Eye (tissue), 1 donor: ENCODE data around the gene TRIM51G.
"Not testable (repeated sequence)": the region's sequence is repeated elsewhere in the genome, so short reads cannot be mapped to it uniquely, and the experiment has no call there.

Source experiments
- DNase-seq: peaks from one replicate; pipeline ENCODE4 v3.0.0-alpha.2; 2015

Gene TRIM51G, protein sequence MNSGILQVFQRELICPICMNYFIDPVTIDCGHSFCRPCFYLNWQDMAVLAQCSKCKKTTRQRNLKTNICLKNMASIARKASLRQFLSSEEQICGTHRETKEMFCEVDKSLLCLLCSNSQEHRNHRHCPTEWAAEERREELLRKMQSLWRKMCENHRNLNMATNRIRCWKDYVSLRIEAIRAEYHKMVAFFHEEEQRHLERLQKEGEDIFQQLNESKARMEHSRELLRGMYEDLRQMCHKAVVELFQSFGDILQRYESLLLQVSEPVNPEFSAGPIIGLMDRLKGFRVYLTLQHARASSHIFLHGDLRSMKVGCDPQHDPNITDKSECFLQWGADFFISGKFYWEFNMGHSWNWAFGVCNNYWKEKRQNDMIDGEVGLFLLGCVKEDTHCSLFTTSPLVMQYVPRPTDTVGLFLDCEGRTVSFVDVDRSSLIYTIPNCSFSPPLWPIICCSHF

DNA sequence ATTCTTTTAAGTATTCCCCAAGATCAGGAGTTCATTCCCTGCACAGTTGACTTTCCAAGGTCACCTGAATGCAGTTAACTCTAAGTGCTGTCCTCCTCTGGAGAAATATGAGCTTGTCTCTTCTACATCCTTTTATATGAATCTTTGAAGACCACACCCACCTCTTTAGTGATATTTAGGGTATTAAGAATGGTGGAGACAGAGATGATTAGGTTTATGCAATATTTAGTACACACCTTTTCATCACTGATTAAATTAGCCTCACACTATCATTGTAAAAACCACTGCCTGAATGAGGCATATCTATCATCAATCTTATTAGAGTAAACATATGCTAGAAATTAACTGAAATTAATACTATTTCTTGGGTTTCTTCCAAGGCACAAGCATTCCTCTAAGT, at the start of gene TRIM51G:
TSS of gene TRIM51G (minus strand) at position 101 of the 400 bp plus-strand sequence. CDS start 2,190 bp downstream, outside the sequence.
- DNase-seq, result not testable (repeated sequence)

DNA sequence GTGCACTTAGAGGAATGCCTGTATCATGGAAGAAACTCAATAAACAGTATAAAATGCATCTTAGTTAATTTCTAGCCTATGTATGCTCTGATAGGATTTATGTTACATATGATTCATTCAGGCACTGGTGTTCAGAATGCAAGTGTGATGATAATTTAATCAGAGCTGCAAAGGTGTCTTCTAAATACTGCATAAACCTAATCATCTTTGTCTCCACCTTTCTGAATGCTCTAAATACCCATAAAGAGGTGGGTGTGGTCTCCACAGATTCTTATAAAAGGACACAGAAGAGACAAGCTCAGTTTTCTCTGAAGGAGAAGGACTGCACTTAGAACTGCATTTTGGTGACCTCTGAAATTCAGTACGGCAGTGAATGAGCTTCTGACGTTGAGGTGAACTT, 44.8 kb upstream of the TRIM51G start, which contains the start of gene TRIM49B:
TSS of gene TRIM49B (plus strand) at position 301 of the 400 bp plus-strand sequence. CDS start 2,777 bp downstream, outside the sequence.
- not testable (repeated sequence) for DNase-seq

DNA sequence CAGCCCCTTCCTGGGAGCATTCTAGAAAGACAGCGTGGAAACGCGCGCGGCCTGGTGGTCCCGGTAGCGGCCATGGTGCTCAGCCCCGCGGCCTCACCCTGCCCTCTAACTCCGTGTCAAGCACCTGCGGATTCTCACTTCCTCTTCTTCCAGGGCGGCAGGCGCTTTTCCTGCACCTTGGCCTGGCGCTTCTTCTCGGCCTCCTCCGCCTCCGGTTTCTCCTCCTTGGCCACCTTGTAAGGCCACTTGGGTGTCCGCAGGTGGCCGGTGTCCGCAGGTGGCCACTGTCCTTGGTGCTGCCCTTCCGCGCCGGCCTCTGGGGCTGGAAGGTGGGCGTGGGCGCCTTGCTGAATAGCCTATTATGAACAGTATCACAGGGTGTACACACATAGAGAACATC, 15.1 kb downstream of the TRIM51G start:
- not testable (repeated sequence) for DNase-seq

DNA sequence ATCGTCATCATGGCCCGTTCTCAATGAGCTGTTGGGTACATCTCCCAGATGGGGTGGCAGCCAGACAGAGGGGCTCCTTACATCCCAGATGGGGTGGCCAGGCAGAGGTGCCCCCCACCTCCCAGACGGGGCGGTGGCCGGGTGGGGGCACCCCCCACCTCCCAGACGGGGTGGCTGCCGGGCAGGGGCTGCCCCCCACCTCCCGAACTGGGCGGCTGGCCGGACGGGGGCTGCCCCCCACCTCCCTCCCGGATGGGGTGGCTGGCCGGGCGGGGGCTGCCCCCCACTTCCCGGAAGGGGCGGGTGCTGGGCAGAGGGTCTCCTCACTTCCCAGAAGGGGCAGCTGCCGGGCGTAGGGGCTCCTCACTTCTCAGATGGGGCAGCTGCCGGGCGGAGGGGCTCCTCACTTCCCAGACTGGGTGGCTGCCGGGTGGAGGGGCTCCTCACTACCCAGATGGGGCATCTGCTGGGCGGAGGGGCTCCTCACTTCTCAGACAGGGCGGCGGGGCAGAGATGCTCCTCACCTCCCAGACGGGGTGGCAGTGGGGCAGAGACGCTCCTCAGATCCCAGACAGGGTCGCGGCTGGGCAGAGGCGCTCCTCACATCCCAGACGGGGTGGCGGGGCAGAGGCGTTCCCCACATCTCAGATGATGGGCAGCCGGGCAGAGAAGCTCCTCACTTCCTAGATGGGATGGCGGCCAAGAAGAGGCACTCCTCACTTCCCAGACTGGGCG, 28.2 kb downstream of the TRIM51G start:
- DNase-seq, result not testable (repeated sequence)

DNA sequence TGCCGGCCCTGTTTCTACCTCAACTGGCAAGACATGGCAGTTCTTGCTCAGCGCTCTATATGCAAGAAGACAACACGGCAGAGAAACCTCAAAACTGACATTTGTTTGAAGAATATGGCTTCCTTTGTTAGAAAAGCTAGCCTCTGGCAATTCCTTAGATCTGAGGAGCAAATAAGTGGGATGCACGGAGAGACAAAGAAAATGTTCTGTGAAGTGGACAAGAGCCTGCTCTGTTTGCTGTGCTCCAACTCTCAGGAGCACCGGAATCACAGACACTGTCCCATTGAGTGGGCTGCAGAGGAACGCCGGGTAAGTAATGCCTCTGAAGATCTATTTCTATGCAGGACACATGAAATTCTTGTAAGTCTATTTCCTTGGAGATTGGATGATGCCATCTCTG, 37.9 kb downstream of the TRIM51G start:
- DNase-seq, result not testable (repeated sequence)
